Measurements from ENCODE around the gene DTX3.

GRCh38 chr12:57611108-57611826 lies 6.6 kb downstream of the DTX3 start, which contains the start of gene ARHGEF25:
- TF ChIP-seq CTCF (IDR thresholded peaks at IDR 0.05), result no peak
- no peak for TF ChIP-seq POLR2A (IDR thresholded peaks at IDR 0.05)
